ENCODE data around the gene RRAGD. TPM values are rescaled to one million over a fixed set of nuclear protein-coding genes. Genes with fewer than 3 reads are reported as not detected.

The RRAGD gene
- total and polyA plus RNA-seq, 2 of the 8 experiments (the other 6 are each of a cell fraction or from before 2014, with no cell fraction given) = 7.2 to 30.8 TPM

- FAIRE-seq (no peak), DNase-seq (ENCODE audit: low read depth in 1 of 2, low spot score in 2 of 2) (no peak)
- Histone ChIP-seq H2AK5ac (ENCODE audit: low read depth, low read length) (no peak overlapping the region), H2AFZ (ENCODE audit: low read length) (no peak overlapping the region), H3K79me2 (ENCODE audit: control insufficient read depth in 1 of 2, insufficient read depth in 2 of 2, low read length in 2 of 2) (no peaks in the 10 kb centered on the region), H3K18ac (ENCODE audit: extremely low read depth, low read length) (no peak overlapping the region), H3K4ac (replicated peaks; ENCODE audit: insufficient read length, low read depth, low read length) (no peak overlapping the region), H2BK15ac (ENCODE audit: low read length) (no peak overlapping the region), H2BK12ac (ENCODE audit: low read depth, low read length) (no peak overlapping the region), H4K5ac (ENCODE audit: insufficient read length, low read depth, low read length) (no peak overlapping the region), H3K23ac (ENCODE audit: insufficient read length) (no peak overlapping the region), H3K4me3 (ENCODE audit: extremely low read depth in 1 of 4, insufficient read depth in 2 of 4, low read depth in 3 of 4, low read length in 4 of 4) (no peak overlapping the region), H3K27me3 (replicated peaks in 1 of 4; ENCODE audit: control insufficient read depth in 3 of 4, extremely low read depth in 1 of 4, insufficient read depth in 3 of 4, low read length in 3 of 4) (no peaks in the 10 kb centered on the region; a peak in 2 of 7 replicates), H2BK5ac (ENCODE audit: low read depth, low read length) (no peak overlapping the region), H3K14ac (ENCODE audit: insufficient read length) (no peak overlapping the region), H4K91ac (replicated peaks; ENCODE audit: insufficient read length, low read length) (no peak overlapping the region), H4K8ac (ENCODE audit: extremely low read depth, insufficient read depth, low read length) (no peak overlapping the region), H3K4me2 (ENCODE audit: insufficient read depth in 1 of 2, low read depth in 2 of 2, low read length in 2 of 2) (no peak overlapping the region), H3K23me2 (ENCODE audit: low read depth, low read length) (peaks cover 3% of the 10 kb centered on the region; the same call in 1 of the 2 replicates), H3K79me1 (ENCODE audit: low read depth, low read length) (no peaks in the 10 kb centered on the region), H3K56ac (replicated peaks; ENCODE audit: insufficient read length, low read depth, low read length) (no peak overlapping the region), H3K9me3 (ENCODE audit: insufficient read depth in 2 of 2, low read depth in 1 of 2, low read length in 1 of 2) (no peaks in the 10 kb centered on the region), H4K20me1 (replicated peaks in 1 of 2; ENCODE audit: control insufficient read depth in 1 of 2, insufficient read depth in 2 of 2, low read length in 2 of 2) (no peaks in the 10 kb centered on the region), H3K4me1 (replicated peaks in 1 of 4; ENCODE audit: control insufficient read depth in 3 of 4, insufficient read depth in 4 of 4, low read length in 3 of 4) (peaks cover 0 to 4% (median 0%) of the 10 kb centered on the region in 4 experiments; a peak in 1 of 7 replicates), H2BK120ac (replicated peaks; ENCODE audit: low read depth, low read length) (no peak overlapping the region), H3K36me3 (ENCODE audit: control insufficient read depth in 2 of 4, insufficient read depth in 4 of 4, low read length in 3 of 4) (no peaks in the 10 kb centered on the region), H3K9ac (replicated peaks in 1 of 4; ENCODE audit: extremely low read depth in 1 of 4, low read depth in 3 of 4, low read length in 3 of 4) (no peak overlapping the region), H3K27ac (ENCODE audit: low read depth, low read length) (no peak overlapping the region), H2BK20ac (ENCODE audit: low read length) (no peak overlapping the region)
- WGBS, 2 experiments (ENCODE audit: extremely low coverage in 1 of 2, insufficient coverage in 1 of 2, insufficient read length in 1 of 2, insufficient replicate concordance in 2 of 2, low coverage in 1 of 2, low lambda C conversion rate in 2 of 2, missing lambda C conversion rate in 1 of 2) = 91% methylated on average over 2 of the region's 2 CpGs; no CpG with 5 or more reads in 1 of the 2 experiments
- CTCF ChIA-PET (ENCODE audit: partially characterized antibody) = interaction anchor here (0.8 to 15.3 kb wide), 7 partner anchors 10 to 255 kb away, joined by 3 to 130 read pairs (median 5); no protein-coding TSS in a partner anchor
- POLR2A ChIA-PET (ENCODE audit: partially characterized antibody) = interaction anchor here (0.8 to 2.3 kb wide), 2 partner anchors 10 to 1664 kb away, joined by 3 to 6 read pairs; no protein-coding TSS in a partner anchor
- TF ChIP-seq CBX8 (IDR thresholded peaks at IDR 0.05; ENCODE audit: borderline replicate concordance, low read depth, low read length) (no peak), CREB1 (IDR thresholded peaks at IDR 0.05) (no peak), GABPA (IDR thresholded peaks at IDR 0.05; ENCODE audit: borderline replicate concordance, insufficient read depth, low read length) (no peak), RFX5 (IDR thresholded peaks at IDR 0.05; ENCODE audit: borderline replicate concordance, low read depth, low read length) (no peak), SP2 (IDR thresholded peaks at IDR 0.05; ENCODE audit: low read length) (no peak)
These were observed 56.4 kb downstream of the RRAGD start for GRCh38 chr6:89355511-89356194.
